H9 (cell line): Measurements from ENCODE around the gene TRAP1. TPM values are rescaled to one million over a fixed set of nuclear protein-coding genes. Genes with fewer than 3 reads are reported as not detected.

ENCODE experiments used
- DNase-seq: peaks from one replicate; pipeline ENCODE4 v3.0.0-alpha.2; 2017
- H2AFZ ChIP-seq: one replicate; pipeline ENCODE4 v1.6.1; 2013; ENCODE audit warnings: mild to moderate bottlenecking, low read length, control low read depth, moderate library complexity
- H2AK5ac ChIP-seq: 2 replicates; pipeline ENCODE4 v1.6.1; 2013; ENCODE audit warnings: low read length, control low read depth, mixed read lengths; ENCODE audit not compliant: insufficient read length
- H2BK120ac ChIP-seq: one replicate; pipeline ENCODE4 v1.6.1; 2013; ENCODE audit warnings: low read depth, mild to moderate bottlenecking, low read length, control low read depth, inconsistent platforms; ENCODE audit not compliant: poor library complexity, severe bottlenecking
- H2BK12ac ChIP-seq: 2 replicates; pipeline ENCODE4 v1.6.1; 2013; ENCODE audit warnings: low read length, control low read depth, mixed read lengths, low read depth; ENCODE audit not compliant: insufficient read length
- H2BK15ac ChIP-seq: 2 replicates; pipeline ENCODE4 v1.6.1; 2013; ENCODE audit warnings: low read depth, low read length, control low read depth
- H2BK20ac ChIP-seq: one replicate; pipeline ENCODE4 v1.6.1; 2013; ENCODE audit warnings: low read depth, mild to moderate bottlenecking, low read length, control low read depth, inconsistent platforms; ENCODE audit not compliant: poor library complexity, severe bottlenecking
- H2BK5ac ChIP-seq: 2 replicates; pipeline ENCODE4 v1.6.1; 2013; ENCODE audit warnings: low read length, control low read depth, mixed read lengths; ENCODE audit not compliant: insufficient read length
- H3K14ac ChIP-seq: 2 replicates; pipeline ENCODE4 v1.6.1; 2013; ENCODE audit warnings: low read length, control low read depth; ENCODE audit not compliant: insufficient read depth
- H3K18ac ChIP-seq: 2 replicates; pipeline ENCODE4 v1.6.1; 2013; ENCODE audit warnings: low read depth, mild to moderate bottlenecking, mixed read lengths, low read length, control low read depth; ENCODE audit not compliant: insufficient read length
- H3K23ac ChIP-seq: 2 replicates; pipeline ENCODE4 v1.6.1; 2013; ENCODE audit warnings: low read length, control low read depth, mixed read lengths, low read depth; ENCODE audit not compliant: insufficient read length
- H3K23me2 ChIP-seq: 2 replicates; pipeline ENCODE4 v1.6.1; 2013; ENCODE audit warnings: low read depth, mild to moderate bottlenecking, mixed read lengths, low read length, control low read depth; ENCODE audit not compliant: insufficient read length, poor library complexity, severe bottlenecking
- H3K27ac ChIP-seq: 2 replicates; pipeline ENCODE4 v1.5.1; 2013; ENCODE audit warnings: low read length, control low read depth, mixed read lengths, low read depth; ENCODE audit not compliant: insufficient read length
- H3K27me3 ChIP-seq: 2 replicates; pipeline ENCODE4 v1.6.1; 2013; ENCODE audit warnings: low read length, control low read depth, inconsistent platforms; ENCODE audit not compliant: insufficient read depth
- H3K4ac ChIP-seq: 2 replicates; pipeline ENCODE4 v1.6.1; 2013; ENCODE audit warnings: low read depth, mild to moderate bottlenecking, control low read depth, inconsistent platforms, low read length, moderate library complexity
- H3K4me1 ChIP-seq: 2 replicates; pipeline ENCODE4 v1.6.1; 2013; ENCODE audit warnings: low read length, control low read depth, inconsistent platforms; ENCODE audit not compliant: insufficient read depth
- H3K4me2 ChIP-seq: 2 replicates; pipeline ENCODE4 v1.6.1; 2013; ENCODE audit warnings: low read length, control low read depth, mixed read lengths; ENCODE audit not compliant: insufficient read length, insufficient read depth
- H3K56ac ChIP-seq: 2 replicates; pipeline ENCODE4 v1.6.1; 2013; ENCODE audit warnings: low read depth, mild to moderate bottlenecking, mixed read lengths, low read length, control low read depth; ENCODE audit not compliant: insufficient read length
- H3K79me1 ChIP-seq: 2 replicates; pipeline ENCODE4 v1.6.1; 2013; ENCODE audit warnings: low read depth, mild to moderate bottlenecking, moderate library complexity, low read length, control low read depth, inconsistent platforms; ENCODE audit not compliant: insufficient read depth, poor library complexity, severe bottlenecking
- H3K79me2 ChIP-seq: 2 replicates; pipeline ENCODE4 v1.6.1; 2013; ENCODE audit warnings: low read length, control low read depth, inconsistent platforms; ENCODE audit not compliant: insufficient read depth
- H3K9ac ChIP-seq: 2 replicates; pipeline ENCODE4 v1.6.1; 2013; ENCODE audit warnings: low read length, control low read depth, mixed read lengths; ENCODE audit not compliant: insufficient read length; ENCODE audit errors: extremely low read depth
- H3K9me3 ChIP-seq: one replicate; pipeline ENCODE4 v1.6.1; 2013; ENCODE audit warnings: low read depth, low read length, inconsistent platforms; ENCODE audit not compliant: control insufficient read depth
- H3T11ph ChIP-seq: one replicate; pipeline ENCODE4 v1.6.1; 2013; ENCODE audit warnings: mild to moderate bottlenecking, low read length, control low read depth, inconsistent platforms
- H4K20me1 ChIP-seq: one replicate; pipeline ENCODE4 v1.6.1; 2013; ENCODE audit not compliant: control insufficient read depth, insufficient read length, insufficient read depth
- H4K5ac ChIP-seq: 2 replicates; pipeline ENCODE4 v1.6.1; 2013; ENCODE audit warnings: low read depth, mild to moderate bottlenecking, mixed read lengths, low read length, control low read depth; ENCODE audit not compliant: insufficient read length
- H4K8ac ChIP-seq: replicated peaks from 2 replicates; pipeline ENCODE4 v1.6.1; 2013; ENCODE audit warnings: low read length, control low read depth, mixed read lengths, low read depth; ENCODE audit not compliant: insufficient read length
- H4K91ac ChIP-seq: 2 replicates; pipeline ENCODE4 v1.6.1; 2013; ENCODE audit warnings: low read depth, mild to moderate bottlenecking, moderate library complexity, mixed read lengths, low read length, control low read depth; ENCODE audit not compliant: insufficient read length
- H3K27ac Mint-ChIP-seq, 3 experiments: 2 replicates in 2 of 3; 3 replicates in 1 of 3; pipeline ENCODE4 v1.8.0; 2020 to 2021; ENCODE audit warnings: mixed read lengths in 3 of 3, mild to moderate bottlenecking in 1 of 3, moderate library complexity in 1 of 3
- H3K27me3 Mint-ChIP-seq: 2 replicates; pipeline ENCODE4 v1.8.0; 2021; ENCODE audit warnings: low read depth, mild to moderate bottlenecking, moderate library complexity, mixed read lengths
- H3K36me3 Mint-ChIP-seq, 3 experiments: 2 replicates in 2 of 3; 3 replicates in 1 of 3; pipeline ENCODE4 v1.8.0; 2020 to 2021; ENCODE audit warnings: low read depth in 3 of 3, mixed read lengths in 3 of 3; ENCODE audit not compliant: insufficient read depth in 1 of 3
- H3K4me1 Mint-ChIP-seq, 2 experiments: 2 replicates each; pipeline ENCODE4 v1.8.0; 2020; ENCODE audit warnings: mixed read lengths in 2 of 2
- H3K4me3 Mint-ChIP-seq, 2 experiments: 2 replicates in 1 of 2; 3 replicates in 1 of 2; pipeline ENCODE4 v1.8.0; 2020 to 2021; ENCODE audit warnings: mild to moderate bottlenecking in 2 of 2, mixed read lengths in 2 of 2, moderate library complexity in 1 of 2
- H3K9me3 Mint-ChIP-seq, 2 experiments: 2 replicates in 1 of 2; 3 replicates in 1 of 2; pipeline ENCODE4 v1.8.0; 2020; ENCODE audit warnings: mild to moderate bottlenecking in 2 of 2, mixed read lengths in 2 of 2, moderate library complexity in 1 of 2
- CTCF ChIP-seq: fragments of 200-600 bp; sonication (generic); conservative IDR thresholded peaks from 3 replicates; pipeline ENCODE4 v1.8.0; 2021; ENCODE audit warnings: antibody characterized with exemption, mild to moderate bottlenecking
- WGBS: extraction: QIAGEN DNeasy Blood & Tissue Kit; methylation state at CpG from one replicate; pipeline ENCODE4 v1.1.7; 2013; ENCODE audit warnings: missing lambda C conversion rate, low lambda C conversion rate, mixed read lengths; ENCODE audit not compliant: insufficient read length; ENCODE audit errors: extremely low coverage; 5-methylcytosine and 5-hydroxymethylcytosine counted together
- total RNA-seq: library from RNA; stranded (reverse); gene quantifications from 2 replicates; pipeline ENCODE4 v1.2.1, GENCODE V29; 2021

The TRAP1 gene
- total RNA-seq, 1 experiment from 2014 or later: 211 TPM

GRCh38 chr16:3716831-3717234 is 491 bp downstream of the TRAP1 start:
- no peaks in the 10 kb centered on the region for H3K9me3 ChIP-seq
- TF ChIP-seq CTCF: no peak
- H2BK120ac ChIP-seq: no peak overlapping the region
- Mint-ChIP-seq H3K36me3 (peaks cover 5 to 31% (median 19%) of the 10 kb centered on the region in 3 experiments; a peak in 6 of 7 replicates), H3K9me3 (no peaks in the 10 kb centered on the region; a peak in 1 of 5 replicates), H3K4me1 (peaks cover 31 to 34% of the 10 kb centered on the region in 2 experiments), H3K27me3 (no peaks in the 10 kb centered on the region; the same call in none of the 2 replicates), H3K4me3 (peak overlapping the region; percentile 94 to 97), H3K27ac (peak overlapping the region in 2 of 3 experiments; percentile 72 to 94; a peak in 3 of 7 replicates)
- no peak overlapping the region for H3T11ph ChIP-seq
- no peak overlapping the region for H2BK5ac ChIP-seq
- peak overlapping the region; percentile 88; the same call in 1 of the 2 replicates for H3K14ac ChIP-seq
- H3K4ac ChIP-seq: no peak overlapping the region
- no peak overlapping the region for H3K27ac ChIP-seq
- peak overlapping the region; percentile 89 for H3K18ac ChIP-seq
- H2BK15ac ChIP-seq: no peak overlapping the region
- H3K27me3 ChIP-seq: no peaks in the 10 kb centered on the region
- no peak overlapping the region for H4K8ac ChIP-seq
- no peaks in the 10 kb centered on the region; the same call in 1 of the 2 replicates for H3K4me1 ChIP-seq
- no peak overlapping the region for H2AFZ ChIP-seq
- H3K56ac ChIP-seq: no peak overlapping the region
- H2BK12ac ChIP-seq: no peak overlapping the region
- no CpG with 5 or more reads among the region's 34 CpGs for WGBS
- no peak overlapping the region for H4K5ac ChIP-seq
- H3K23me2 ChIP-seq: peaks cover 8% of the 10 kb centered on the region
- H3K4me2 ChIP-seq: peak overlapping the region; percentile 85
- H2AK5ac ChIP-seq: no peak overlapping the region
- peaks cover 17% of the 10 kb centered on the region; the same call in 1 of the 2 replicates for H3K79me2 ChIP-seq
- no peak overlapping the region for H3K23ac ChIP-seq
- no peaks in the 10 kb centered on the region for H4K20me1 ChIP-seq
- peak overlapping the region; percentile 51 for H3K9ac ChIP-seq
- H3K79me1 ChIP-seq: peaks cover 2% of the 10 kb centered on the region
- no peak overlapping the region for H2BK20ac ChIP-seq
- H4K91ac ChIP-seq: no peak overlapping the region
- DNase-seq: no peak
